ENCODE results near the gene SINHCAF.

GRCh38 chr12:31310488-31310887, 15.5 kb downstream of the SINHCAF start:
- TF ChIP-seq CTCF (IDR thresholded peaks at IDR 0.05 in 2 of 3, conservative IDR thresholded peaks at IDR 0.05 in 1 of 3; ENCODE audit: insufficient read depth in 2 of 3, low read depth in 1 of 3, low read length in 3 of 3) (no peak), ZZZ3 (IDR thresholded peaks at IDR 0.05) (no peak), ZHX1 (conservative IDR thresholded peaks at IDR 0.05; ENCODE audit: low read length) (no peak), HDAC2 (IDR thresholded peaks at IDR 0.05) (no peak), SP2 (IDR thresholded peaks at IDR 0.05; ENCODE audit: extremely low read depth, low read depth, low read length, poor library complexity, severe bottlenecking) (no peak), E2F1 (CRISPR knock-in tag; IDR thresholded peaks at IDR 0.05) (no peak), POLR2A (conservative IDR thresholded peaks at IDR 0.05) (no peak), ESRRA (IDR thresholded peaks at IDR 0.05; ENCODE audit: borderline replicate concordance, low read depth) (no peak), NFE2 (IDR thresholded peaks at IDR 0.05; ENCODE audit: low read depth) (no peak), ZNF584 (CRISPR knock-in tag; IDR thresholded peaks at IDR 0.05; ENCODE audit: low read depth) (no peak)

All from K562 (cell line).